ENCODE measurements around the gene ARID1B.

GRCh38 chr6:156771047-156771446, 6.1 kb upstream of the ARID1B start:
- TF ChIP-seq, protein P1, sequence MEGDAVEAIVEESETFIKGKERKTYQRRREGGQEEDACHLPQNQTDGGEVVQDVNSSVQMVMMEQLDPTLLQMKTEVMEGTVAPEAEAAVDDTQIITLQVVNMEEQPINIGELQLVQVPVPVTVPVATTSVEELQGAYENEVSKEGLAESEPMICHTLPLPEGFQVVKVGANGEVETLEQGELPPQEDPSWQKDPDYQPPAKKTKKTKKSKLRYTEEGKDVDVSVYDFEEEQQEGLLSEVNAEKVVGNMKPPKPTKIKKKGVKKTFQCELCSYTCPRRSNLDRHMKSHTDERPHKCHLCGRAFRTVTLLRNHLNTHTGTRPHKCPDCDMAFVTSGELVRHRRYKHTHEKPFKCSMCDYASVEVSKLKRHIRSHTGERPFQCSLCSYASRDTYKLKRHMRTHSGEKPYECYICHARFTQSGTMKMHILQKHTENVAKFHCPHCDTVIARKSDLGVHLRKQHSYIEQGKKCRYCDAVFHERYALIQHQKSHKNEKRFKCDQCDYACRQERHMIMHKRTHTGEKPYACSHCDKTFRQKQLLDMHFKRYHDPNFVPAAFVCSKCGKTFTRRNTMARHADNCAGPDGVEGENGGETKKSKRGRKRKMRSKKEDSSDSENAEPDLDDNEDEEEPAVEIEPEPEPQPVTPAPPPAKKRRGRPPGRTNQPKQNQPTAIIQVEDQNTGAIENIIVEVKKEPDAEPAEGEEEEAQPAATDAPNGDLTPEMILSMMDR (IDR thresholded peaks at IDR 0.05; ENCODE audit: poor library complexity) = no peak
- TF ChIP-seq EZH2phosphoT487 (IDR thresholded peaks at IDR 0.05; ENCODE audit: low read depth, severe bottlenecking, unreplicated experiment) = no peak
